NCI-H82 treated with DMSO at 0.1 percent for 48 hours (cell line): ENCODE measurements around the gene FMN2.
"Not testable (repeated sequence)": the region's sequence is repeated elsewhere in the genome, so short reads cannot be mapped to it uniquely, and the experiment has no call there.

ENCODE experiments used
- DNase-seq: peaks from one replicate; lab custom pipeline; 2025; ENCODE audit not compliant: unreplicated experiment; lab: John Stamatoyannopoulos, UW

The FMN2 gene

GRCh38 chr1:240304466-240304865, 212.8 kb downstream of the FMN2 start:
- DNase-seq, result peak; percentile 88

GRCh38 chr1:240306673-240307072, 215.0 kb downstream of the FMN2 start:
- DNase-seq, result no peak

GRCh38 chr1:240308096-240308495, 216.4 kb downstream of the FMN2 start:
- no peak for DNase-seq

GRCh38 chr1:240309769-240310168, 218.1 kb downstream of the FMN2 start:
- no peak for DNase-seq

- DNase-seq, result peak; percentile 22
Measured at GRCh38 chr1:240310226-240310925, 218.7 kb downstream of the FMN2 start.

GRCh38 chr1:240312872-240313271, 221.2 kb downstream of the FMN2 start:
- DNase-seq, result no peak

- no peak for DNase-seq
Measured at GRCh38 chr1:240314845-240315801, 223.4 kb downstream of the FMN2 start.

- no peak for DNase-seq
Measured at GRCh38 chr1:240319998-240320397, 228.3 kb downstream of the FMN2 start.

GRCh38 chr1:240320659-240321058, 229.0 kb downstream of the FMN2 start:
- no peak for DNase-seq

GRCh38 chr1:240322943-240323342, 231.3 kb downstream of the FMN2 start:
- no peak for DNase-seq

GRCh38 chr1:240328382-240328781, 236.7 kb downstream of the FMN2 start:
- DNase-seq, result not testable (repeated sequence)

GRCh38 chr1:240329443-240329842, 237.8 kb downstream of the FMN2 start:
- DNase-seq, result no peak

- DNase-seq, result no peak
Measured at GRCh38 chr1:240332672-240333071, 241.0 kb downstream of the FMN2 start.

- no peak for DNase-seq
Measured at GRCh38 chr1:240337781-240338180, 246.1 kb downstream of the FMN2 start.

GRCh38 chr1:240338837-240339236, 247.2 kb downstream of the FMN2 start:
- no peak for DNase-seq

- no peak for DNase-seq
Measured at GRCh38 chr1:240341365-240342250, 249.9 kb downstream of the FMN2 start.

- DNase-seq, result no peak
Measured at GRCh38 chr1:240342251-240342625, 250.6 kb downstream of the FMN2 start.

- no peak for DNase-seq
Measured at GRCh38 chr1:240343045-240343444, 251.4 kb downstream of the FMN2 start.

- DNase-seq, result no peak
Measured at GRCh38 chr1:240343966-240344365, 252.3 kb downstream of the FMN2 start.

- DNase-seq, result no peak
Measured at GRCh38 chr1:240344918-240345317, 253.2 kb downstream of the FMN2 start.

GRCh38 chr1:240349695-240350094, 258.0 kb downstream of the FMN2 start:
- DNase-seq, result no peak
